Ammon's horn (tissue), 1 donor: ENCODE results near the gene ATP6V1G3.
"Not testable (repeated sequence)": the region's sequence is repeated elsewhere in the genome, so short reads cannot be mapped to it uniquely, and the experiment has no call there.

Experiments
- DNase-seq: peaks from one replicate; pipeline ENCODE4 v3.0.0-alpha.2; 2016; ENCODE audit warnings: low spot score

The ATP6V1G3 gene

DNA sequence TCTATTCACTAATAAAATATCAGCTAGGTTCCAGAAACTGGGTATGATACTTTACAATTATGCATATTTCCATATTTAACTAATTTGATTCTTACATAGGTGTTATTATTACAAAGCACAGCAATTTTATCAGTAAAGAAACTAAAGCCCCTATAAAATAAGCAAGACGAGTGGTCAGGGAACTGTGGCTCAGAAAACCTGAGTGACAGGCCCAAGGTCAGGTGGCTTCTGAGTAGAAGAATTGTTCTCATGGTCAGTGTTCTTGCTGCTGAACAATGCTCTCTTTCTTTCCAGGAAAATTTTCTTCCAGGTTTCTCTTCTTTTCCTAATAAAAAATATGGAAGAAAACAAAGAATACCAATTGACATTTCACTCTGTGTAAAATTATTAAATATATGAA is 2.2 kb upstream of the ATP6V1G3 start:
- no peak for DNase-seq

- DNase-seq: no peak
These were observed 1.3 kb upstream of the ATP6V1G3 start for GRCh38 chr1:198541737-198542136.

- DNase-seq: no peak
These were observed 1.7 kb downstream of the ATP6V1G3 start for GRCh38 chr1:198538579-198539364.

DNA sequence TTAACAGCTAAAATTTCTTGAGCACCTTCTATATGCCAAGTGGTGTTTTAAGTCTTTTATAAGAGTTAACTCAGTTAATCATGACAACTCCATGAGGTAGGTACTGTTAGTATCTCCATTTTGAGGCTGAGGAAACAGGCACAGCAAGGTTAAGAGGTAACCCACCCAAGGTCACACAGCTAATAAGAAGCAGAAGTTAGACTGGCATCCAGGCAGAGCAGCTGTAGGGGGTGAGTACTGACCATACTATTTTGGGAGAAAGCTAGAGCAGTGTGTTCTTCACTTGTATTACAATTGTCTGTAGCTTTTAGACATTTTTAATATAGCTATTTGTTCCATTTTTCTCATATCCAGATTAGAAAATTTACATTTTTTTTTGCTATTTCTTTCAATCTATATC is 4.8 kb downstream of the ATP6V1G3 start:
- no peak for DNase-seq

- no peak for DNase-seq
These were observed 5.7 kb downstream of the ATP6V1G3 start for GRCh38 chr1:198534548-198535418.

- no peak for DNase-seq
These were observed 8.6 kb downstream of the ATP6V1G3 start for GRCh38 chr1:198531891-198532290.

- no peak for DNase-seq
These were observed 9.5 kb downstream of the ATP6V1G3 start for GRCh38 chr1:198530953-198531352.

- no peak for DNase-seq
These were observed 11.1 kb downstream of the ATP6V1G3 start for GRCh38 chr1:198529414-198529813.

GRCh38 chr1:198528364-198528763 is 12.1 kb downstream of the ATP6V1G3 start:
- no peak for DNase-seq

DNA sequence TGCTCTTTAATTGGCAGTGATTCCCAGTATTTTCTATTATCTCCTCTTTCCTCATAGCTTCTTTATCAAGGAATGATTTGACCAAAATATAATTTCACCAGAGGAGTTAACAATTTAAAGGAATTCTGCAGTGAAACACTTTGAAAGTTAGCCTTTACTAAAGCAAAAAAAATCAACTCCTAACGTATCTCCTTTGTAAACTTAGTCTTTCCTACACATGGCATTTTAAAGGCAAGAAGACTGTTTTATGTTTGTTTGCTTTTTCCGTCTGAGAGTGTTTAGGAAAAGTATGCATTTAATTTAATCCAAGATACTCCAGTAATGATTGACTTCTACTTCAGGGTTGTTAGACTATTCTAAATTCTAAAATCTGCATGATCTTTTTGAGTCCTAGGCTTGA is 15.9 kb downstream of the ATP6V1G3 start:
- DNase-seq: no peak

GRCh38 chr1:198524127-198524526 is 16.4 kb downstream of the ATP6V1G3 start:
- not testable (repeated sequence) for DNase-seq

DNA sequence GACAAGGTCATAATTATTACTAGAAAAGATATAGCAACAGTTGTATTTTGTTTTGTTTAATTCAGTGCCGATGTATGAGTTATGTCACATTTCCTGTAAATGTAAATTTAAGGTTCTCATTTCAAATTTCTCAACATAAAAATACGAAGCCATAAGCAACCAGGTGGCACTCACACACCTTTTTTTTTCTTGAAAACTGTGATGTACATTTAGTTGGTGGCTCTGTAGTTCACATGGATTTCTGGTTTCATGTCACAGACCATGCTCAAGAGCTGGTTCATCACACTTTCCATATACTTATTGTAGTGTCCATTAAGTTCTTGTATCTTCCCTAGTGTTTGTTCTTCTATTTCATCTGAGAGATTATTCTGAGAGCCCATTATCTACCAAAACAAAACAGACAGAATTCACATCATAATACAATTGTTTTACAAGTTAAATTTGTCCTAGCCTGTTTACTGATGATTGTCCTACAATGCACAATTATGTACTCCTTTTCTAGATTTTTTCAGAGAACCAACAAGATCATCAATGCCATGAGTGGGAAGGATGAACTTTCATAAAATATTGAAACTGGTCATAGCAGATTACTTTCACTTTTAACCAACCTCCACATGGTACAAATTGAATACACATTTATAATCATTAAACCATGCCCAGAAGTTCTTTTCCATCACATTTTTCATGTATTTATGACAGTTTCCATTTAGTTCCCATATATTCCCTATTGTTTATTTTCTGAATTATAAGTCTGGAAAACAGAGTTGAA is 17.1 kb downstream of the ATP6V1G3 start:
- DNase-seq: no peak

- no peak for DNase-seq
These were observed 19.8 kb downstream of the ATP6V1G3 start for GRCh38 chr1:198520524-198521254.

DNA sequence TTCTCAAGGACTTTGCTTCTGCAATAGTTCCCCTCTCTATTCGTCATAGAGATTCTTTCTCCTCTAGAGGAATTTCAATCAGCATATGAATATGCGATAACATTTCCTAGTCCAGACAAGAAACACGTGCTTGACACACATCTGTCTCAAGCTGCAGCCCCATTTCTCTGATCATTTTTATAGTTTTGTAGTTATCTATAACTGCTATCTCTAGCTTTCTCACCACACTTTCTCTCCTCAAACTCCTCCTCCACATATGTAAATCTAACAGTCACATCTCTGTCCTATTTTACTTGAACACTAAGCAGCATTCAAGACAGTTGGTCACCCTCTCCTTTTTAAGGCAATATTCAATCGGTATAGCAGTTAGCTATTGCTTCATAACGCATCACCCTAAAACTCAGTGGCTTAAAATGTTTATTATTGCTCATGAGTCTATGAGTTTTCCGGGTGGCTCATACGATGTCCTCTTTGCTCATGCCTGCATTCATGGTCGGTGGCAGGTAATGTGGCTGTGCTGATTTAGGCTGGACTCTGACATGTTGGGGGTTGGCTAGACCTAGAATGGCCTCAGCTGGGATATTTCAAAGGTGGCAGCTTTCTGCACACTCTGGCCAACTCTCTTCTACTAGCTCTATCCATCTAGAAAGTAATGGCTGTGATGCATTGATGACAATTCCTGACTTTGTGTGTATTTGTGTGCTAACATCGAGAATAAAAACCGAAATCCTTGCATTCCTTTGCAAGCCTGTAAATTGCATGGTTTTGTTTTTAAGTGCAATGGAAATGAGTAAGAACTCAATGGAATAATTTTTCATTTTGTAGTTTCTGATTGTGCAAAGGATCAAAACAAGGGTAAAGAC is 20.6 kb downstream of the ATP6V1G3 start:
- DNase-seq: no peak

DNA sequence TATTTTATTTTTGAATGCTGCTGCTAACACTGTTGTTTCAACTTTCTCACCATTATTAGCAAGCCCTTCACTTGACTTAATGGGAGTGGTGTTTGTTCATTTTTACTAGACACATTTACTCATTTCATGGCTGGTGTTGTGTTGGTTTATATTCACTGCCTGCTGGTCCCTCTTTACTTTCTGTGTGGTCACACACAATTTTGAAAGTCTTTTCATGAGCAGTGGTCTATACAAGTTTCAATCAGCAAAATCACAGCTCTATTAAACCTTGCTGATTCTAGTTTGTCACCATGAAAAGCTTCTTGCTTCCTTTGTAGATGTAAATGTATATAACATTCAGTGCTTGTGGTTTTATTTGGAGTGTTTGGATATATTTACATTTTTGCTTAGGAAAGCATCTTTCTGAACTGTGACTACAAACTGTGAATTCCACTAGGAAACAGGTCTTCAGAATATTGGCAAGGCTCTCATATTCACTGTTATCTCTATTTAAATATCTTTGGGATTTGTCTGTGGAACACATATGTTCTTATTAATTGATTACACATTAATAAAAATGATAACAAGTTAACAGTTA is 22.8 kb downstream of the ATP6V1G3 start:
- DNase-seq: no peak

GRCh38 chr1:198500096-198500495 is 40.4 kb downstream of the ATP6V1G3 start:
- no peak for DNase-seq

GRCh38 chr1:198499588-198499987 is 40.9 kb downstream of the ATP6V1G3 start:
- DNase-seq: no peak

- no peak for DNase-seq
These were observed 41.6 kb downstream of the ATP6V1G3 start for GRCh38 chr1:198498881-198499280.

DNA sequence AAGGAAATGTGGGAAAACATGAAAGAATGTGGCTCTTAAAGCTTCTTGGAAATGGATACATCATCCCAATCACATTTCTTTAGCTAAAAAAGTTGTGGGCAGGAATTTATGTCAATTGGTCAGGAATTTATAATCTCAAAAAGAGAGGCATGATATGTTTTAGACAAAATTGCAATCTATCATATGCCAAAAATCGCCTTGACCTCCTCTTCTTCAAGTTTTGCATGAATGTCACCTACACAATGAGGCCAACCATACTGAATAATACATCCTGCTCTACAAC is 42.4 kb downstream of the ATP6V1G3 start:
- no peak for DNase-seq

GRCh38 chr1:198497326-198498102 is 43.0 kb downstream of the ATP6V1G3 start:
- DNase-seq: peak; percentile 55
